GM19455 (cell line): Measurements from ENCODE around the gene RAB26.
"Not testable (repeated sequence)": the region's sequence is repeated elsewhere in the genome, so short reads cannot be mapped to it uniquely, and the experiment has no call there.

ENCODE experiments used
- ATAC-seq: cut with Tn5 transposase; IDR thresholded peaks from one replicate; pipeline ENCODE4 v1.9.1; 2021; ENCODE audit not compliant: unreplicated experiment

The RAB26 gene

DNA sequence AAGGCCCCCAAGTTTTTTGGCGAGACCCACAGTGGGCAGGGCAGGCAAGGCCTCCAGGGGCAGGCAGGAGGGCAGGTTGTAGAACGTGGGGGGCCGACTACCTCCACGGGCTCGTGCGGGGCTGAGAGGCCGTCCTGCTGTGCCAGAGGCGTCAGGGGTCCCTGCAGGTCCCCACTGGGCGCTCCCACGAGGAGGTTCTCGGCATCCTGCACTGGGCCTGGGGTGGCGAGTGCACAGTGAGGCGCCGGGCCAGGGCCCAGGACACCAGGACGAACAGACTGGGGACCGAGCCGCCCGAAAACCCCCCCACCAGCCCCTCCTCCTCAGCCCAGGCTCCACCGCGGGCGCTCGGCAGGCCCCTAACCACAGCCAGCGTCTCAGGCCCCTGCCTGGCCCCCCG, 32.0 kb upstream of the RAB26 start:
- ATAC-seq: not testable (repeated sequence)

DNA sequence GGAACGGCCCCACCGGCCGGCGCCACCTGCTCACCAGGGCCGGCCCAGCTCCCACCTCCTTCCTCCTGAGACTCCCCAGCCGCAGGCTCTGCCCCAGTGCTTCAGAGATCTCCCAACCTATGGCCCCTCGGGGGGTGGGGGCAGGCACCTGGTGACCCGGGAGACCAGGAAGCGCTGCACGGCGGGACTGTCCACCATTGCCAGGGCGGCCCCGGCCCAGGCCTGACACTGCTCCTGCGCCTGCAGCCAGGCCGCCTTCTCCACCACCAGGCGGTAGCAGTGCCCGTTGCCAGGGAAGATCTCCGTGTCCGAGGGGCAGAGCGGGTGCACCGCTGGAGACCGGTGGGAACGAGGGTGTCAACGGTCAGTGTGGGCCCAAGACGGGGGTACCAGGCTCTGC, 31.1 kb upstream of the RAB26 start:
- not testable (repeated sequence) for ATAC-seq

DNA sequence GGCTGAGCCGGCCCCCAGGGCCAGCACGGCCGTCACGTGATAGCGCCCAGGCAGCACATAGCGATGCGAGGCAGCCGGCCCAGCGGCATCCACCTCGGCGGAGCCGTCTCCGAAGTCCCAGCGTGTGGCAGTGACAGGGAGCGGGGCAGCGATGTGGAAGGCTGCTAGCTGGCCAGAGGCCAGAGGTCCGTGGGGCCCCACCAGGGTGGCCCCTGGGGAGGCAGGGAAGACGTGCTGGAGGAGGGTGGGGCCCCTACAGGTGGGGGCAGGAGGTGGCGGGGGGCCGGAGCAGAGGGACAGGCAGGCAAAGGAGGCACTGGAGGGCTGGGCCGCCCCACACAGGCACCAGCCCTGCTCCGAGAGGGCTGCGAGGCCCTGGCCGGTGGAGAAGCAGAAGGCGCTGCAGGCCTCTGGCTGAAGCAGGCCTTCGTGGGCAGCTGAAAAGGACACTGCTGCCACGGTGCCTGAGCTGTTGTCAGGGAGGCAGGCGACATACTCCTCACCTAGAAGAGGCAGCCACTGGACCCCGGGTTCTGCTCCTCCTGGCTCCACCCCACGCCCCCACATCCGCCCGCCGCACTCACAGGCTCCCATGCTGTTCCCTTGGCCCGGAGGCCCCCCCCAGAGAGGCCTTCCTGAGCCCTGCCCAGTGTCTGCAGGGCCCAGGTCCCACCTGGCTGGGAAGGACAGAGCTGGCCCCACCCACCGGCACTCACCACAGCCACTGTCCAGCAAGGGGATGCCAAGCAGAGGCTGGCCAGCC, 30.3 kb upstream of the RAB26 start:
- not testable (repeated sequence) for ATAC-seq

DNA sequence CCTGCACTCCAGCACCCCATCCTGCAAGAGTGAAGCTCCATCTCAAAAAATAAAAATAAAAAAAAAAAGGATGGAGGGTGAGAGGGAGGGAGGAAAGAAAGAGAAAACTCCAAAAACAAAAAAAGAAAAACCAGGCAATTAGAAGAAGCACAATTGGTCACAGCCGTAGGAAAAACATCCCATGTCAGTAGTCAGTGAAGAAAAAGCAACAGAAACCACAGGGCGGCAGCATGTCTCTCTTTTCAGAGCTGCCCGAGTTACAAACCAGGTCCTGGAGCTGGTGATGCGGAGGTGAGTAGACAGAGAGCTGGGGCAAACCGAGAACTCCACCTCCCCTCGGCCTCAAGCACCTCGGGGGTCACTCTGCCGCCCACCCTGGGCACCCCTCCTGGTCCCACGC, 27.1 kb upstream of the RAB26 start:
- not testable (repeated sequence) for ATAC-seq

DNA sequence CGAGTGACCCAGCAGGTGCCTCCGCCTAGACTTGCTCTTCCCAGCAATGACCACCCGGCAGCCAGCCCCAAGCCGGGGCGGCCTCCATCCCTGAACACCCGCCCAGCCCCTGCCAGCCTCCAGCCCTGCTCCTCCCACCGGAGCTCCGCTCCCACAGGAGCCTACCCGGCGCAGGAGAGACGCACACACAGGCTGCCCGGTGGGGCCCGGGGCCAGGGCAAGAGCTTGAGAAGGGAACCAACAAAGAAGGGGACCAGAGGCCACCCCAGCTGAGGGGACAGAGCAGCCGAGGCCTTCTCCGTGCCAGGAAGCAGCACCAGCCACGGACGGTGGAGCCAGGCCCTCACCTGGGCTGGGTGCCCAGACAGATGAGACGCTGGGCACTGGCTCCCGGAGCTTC, 26.6 kb upstream of the RAB26 start:
- no peak for ATAC-seq

DNA sequence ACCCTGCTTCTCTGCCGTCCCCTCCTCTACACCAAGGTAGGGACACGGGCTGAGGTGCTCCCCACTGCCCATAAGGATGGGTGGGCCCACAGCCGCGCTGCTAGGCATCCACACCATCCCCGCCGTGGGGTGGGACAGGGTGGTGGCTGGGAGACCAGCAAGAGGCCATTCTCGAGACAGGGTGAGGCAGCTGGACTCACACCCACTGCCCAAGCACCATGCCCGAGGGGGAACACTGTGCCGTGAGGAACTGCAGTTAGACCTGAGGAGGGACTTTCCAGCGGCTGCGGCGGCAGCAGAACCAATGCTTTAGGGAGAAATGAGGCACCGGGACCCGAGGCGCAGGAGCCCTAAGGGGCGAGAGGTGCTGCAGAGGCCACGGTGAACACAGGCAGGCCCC, 26.0 kb upstream of the RAB26 start:
- ATAC-seq: no peak

DNA sequence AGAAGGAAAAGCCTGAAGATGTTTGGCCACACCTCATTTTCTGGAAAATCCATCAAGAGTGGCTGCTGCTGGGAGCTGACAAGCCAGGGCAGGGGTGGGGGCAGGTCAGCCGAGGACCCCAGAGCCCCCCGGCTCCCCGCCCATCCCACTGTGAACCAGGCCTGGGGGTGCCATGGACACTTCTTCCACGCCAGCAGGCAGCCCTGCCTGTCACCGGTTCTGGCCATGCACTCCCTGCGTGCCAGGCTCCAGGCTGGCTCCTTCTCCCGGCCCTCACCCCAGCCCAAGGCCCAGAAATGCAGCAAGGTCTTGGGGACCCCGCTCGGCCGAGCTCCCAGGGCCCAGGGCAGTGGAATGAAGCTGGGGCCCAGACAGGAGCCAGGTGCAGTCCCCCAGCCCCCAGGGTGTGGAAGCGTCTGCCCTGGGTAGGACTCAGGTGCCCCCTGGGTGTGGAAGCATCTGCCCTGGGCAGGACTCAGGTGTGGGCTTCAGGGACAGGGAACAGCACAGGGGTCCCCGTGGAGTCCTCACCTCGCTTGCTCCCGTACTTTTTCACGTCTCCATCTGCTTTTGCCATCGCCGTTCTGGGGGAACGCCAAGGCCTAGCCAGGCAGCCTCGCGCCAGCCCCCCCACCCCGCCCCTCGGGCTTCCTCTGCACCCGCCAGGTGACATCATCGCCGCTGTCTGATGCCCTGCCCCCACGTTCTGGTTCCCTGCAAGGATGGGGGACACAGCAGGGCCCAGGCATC, 25.3 kb upstream of the RAB26 start:
- ATAC-seq: not testable (repeated sequence)

DNA sequence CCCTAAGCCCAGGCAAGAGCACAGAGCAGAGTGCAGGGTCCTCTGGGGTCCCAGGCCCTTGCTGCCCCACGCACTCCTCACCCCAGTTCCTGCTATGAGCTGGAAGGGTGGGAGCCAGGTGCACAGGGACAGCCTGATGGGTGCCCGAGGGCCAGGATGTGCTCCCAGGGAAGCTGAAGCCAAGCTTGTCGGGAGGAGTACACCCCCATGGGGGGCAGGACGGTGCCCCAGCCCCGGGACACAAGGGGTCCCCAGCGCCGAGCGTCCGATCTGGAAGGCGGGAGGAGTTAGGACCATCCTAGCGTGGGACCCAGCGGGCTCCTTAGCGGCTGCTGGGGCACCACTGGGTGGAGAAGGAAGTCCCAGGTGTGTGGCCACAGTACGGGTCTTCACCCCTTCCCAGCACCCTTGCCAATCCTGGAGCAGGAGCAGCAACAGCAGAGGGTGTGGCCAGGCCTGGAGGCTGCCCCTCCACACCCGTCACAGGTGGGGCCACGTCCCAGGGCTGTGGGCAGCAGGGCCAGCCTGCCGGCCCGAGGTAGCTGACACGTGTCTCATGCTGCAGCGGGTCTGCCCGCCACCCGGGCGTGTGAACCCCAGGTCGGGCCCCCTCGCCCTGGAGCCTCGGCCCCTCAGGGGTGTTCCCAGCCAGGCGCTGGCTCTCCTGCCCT, 24.6 kb upstream of the RAB26 start:
- ATAC-seq: not testable (repeated sequence)

DNA sequence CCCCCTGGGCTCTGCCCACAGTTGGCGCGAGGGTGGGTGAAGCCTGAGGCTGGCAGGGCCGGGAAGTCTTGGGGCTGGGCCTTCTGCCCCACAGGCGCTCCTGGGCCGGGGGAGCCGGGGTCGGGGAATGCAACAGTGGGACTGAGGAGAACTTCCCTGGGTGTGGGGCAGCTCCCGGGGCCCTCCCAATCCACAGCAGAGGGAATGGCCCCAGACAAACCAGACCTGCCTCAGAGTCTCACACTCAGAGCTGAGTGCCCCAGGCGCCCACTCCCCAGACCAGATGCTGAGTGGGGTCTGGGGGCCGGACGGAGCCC, 24.1 kb upstream of the RAB26 start:
- ATAC-seq: not testable (repeated sequence)

DNA sequence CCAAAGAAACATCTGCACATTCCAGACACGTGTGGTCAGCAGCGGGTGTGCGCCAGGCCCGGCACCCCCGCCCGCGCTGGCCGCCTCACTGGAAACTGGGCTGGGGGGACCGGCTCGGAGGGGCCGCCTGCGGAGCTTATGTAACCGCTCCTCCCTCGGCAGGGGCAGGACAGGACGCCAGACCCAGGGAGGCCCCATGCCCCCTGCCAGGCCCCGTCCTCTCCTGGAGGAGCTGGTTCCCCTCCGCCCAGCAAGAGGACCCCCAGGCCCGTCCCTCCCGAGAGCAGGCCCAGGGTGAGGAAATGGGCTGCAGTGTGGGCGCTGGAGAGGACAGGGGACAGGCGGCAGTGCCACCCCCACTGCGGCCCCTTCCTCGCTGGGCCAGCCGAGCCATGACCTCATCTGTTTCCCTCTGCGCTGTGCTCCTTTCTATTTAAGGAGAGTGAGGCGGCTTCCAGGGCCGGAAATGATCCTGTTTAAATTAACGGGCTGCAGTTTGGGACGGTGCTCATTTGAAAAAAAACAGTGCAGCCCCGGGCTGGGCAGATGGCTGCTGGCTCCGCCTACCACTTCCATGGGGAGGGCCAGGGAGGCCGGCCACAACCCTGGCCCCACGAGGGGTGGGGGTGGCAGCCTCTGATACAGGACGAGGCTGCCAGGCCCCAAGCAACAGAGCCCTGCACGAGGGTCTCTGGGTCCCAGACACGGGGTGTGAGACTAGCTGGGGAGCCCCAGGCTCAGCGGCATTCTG, 23.6 kb upstream of the RAB26 start:
- ATAC-seq: not testable (repeated sequence)

DNA sequence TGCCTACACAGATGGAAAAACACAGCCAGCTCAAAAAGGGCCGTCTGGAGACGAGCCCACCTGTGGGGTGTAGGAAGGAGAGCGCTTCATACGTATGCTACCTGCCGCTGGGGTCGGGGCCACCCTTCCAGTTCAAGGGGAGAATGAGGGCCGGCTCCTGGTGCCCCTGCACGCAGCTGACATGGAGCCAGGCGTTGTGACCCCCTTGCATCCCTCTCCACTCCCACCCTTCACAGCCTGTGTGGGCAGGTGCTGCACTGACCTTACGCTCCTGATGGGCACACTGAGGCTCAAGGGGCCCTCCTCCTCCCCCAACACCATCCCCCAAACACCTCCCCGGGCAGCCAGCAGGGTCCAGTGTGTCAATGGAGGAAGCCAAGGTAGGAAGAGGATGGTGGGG, 22.8 kb upstream of the RAB26 start:
- ATAC-seq: not testable (repeated sequence)

DNA sequence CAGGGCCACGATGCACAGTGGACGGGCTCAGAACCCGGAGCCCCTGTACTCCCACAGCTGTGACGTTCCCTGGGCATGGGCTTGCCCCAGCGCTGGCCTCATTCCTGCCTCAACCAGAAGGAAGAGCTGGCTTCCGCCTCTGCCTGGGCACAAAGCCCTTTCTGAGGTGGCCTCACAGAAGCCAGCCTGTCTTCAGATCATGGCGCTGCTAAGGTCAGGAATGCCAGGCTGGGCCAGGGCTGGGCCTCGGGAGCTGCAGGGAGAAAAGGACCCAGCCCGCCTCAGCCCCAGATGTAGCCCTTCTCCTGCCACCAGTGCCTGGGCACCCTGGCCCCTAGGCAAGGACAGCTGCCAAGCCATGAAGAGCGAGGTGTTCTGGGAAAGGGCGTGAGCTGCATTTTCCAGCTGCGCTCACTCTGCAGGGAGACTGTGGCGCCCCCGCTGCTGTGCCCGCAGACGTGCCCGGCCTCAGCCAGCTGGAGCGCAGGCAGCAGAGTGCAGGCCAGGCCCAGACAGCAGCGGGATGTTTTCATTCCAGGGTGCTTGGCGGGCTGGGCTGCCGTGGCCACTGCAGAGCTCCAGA, 22.2 kb upstream of the RAB26 start:
- ATAC-seq: not testable (repeated sequence)

DNA sequence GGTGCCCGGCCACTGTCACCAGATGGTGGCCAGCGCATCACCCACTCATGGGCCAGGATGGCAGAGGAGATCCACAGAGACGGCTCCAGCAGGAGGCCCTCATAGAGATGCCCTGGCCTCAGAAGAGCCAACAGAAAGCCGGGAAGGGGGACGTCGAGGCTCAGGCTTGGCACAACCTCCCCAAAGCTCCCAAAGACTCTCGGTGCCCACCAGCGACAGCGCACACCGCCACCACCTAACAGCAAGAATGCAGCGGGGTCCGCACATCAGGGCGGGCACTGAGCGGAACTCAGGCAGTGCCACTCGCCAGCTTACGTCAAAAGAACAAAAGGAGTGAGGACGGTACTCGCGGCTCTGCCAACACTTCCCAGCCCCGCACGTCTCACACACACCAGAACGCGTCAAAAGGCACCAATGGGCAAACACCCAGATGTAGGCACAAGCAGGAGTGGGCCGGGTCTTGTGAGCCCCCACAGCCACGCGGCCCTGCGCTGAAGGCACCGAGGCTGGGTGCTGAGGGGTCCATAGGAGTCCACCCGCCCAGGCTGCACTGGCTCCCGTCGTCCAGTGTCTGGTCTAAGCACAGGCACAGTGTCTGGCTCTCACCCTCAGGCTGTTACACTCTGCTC, 21.4 kb upstream of the RAB26 start:
- not testable (repeated sequence) for ATAC-seq

DNA sequence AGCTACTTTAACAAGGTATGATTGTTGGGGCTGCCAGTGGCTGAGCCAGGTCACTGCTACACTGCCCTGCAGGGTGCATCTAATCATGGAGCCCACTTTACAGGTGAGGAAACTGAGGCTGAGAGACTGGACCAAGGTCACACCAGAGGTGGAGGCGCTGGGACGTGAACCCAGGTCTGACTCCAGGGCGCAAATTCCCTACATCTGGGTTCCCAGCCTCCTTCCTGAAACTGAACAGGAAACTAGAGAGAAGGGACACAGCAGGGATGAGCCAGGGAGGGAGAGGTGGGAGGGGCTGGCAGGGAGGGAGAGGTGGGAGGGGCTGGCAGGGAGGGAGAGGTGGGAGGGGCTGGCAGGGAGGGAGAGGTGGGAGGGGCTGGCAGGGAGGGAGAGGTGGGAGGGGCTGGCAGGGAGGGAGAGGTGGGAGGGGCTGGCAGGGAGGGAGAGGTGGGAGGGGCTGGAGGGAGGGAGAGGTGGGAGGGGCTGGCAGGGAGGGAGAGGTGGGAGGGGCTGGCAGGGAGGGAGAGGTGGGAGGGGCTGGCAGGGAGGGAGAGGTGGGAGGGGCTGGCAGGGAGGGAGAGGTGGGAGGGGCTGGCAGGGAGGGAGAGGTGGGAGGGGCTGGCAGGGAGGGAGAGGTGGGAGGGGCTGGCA, 20.7 kb upstream of the RAB26 start:
- not testable (repeated sequence) for ATAC-seq

DNA sequence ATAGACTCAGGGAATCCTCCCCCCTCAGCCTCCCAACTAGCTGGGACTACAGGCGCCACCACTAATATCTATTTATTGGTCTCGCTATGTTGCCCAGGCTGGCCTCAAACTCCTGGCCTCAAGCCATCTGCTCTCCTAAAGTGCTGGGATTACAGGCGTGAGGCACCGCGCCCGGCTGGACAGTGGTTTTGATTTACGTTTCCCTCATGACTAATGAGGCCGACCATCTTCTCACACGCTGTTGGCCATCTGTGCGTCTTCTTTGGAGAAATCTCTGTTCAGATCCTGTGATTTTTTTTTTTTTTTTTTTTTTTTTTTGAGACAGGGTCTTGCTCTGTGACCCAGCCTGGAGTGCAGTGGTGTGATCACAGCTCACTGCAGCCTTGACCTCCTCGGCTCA, 19.2 kb upstream of the RAB26 start:
- not testable (repeated sequence) for ATAC-seq

DNA sequence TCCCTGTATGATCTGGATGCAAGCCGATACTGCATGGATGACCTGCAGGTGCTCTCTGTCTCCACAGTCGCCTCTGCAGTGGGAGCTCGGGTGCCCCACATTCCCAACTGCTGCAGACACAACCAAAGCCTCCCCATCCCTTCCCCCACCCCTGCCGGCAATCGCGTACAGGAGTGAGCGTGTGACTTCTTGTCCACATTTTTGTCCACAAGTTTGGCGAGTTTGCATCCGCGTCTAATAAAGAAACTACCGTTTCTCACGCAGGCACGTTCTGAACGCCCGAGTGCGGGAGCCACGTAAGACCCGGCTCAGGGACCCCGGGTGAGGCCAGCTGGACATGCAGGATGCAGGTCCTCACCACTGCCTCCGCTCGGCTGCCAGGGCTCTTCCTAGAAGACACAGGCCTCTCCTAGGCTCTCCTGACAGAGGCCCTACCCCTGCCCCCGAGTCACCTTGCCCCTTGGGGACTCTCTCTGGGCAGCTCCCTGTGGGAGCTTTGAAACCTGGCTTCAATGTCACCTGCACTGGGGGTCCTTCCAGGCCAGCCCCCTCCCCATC, 18.5 kb upstream of the RAB26 start:
- ATAC-seq: not testable (repeated sequence)

DNA sequence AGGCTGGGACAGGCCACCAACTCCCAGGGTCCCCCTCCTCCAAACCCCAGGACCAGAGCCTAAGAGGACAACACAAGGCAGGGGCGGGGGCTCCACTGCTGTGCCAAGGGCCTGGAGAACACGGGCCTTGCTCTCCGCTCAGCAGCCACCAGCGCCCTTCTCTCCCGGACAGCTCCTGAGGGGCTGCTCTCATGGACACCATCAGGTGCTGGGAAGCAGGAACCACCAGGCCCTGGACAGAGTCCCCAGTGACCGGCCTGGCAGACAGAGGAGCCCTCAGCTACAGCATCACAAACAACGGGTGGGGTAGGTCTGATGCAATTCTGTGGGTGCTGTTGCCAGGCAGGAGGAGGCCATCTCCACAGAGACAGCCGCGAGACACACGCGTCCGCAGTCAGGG, 14.6 kb upstream of the RAB26 start:
- not testable (repeated sequence) for ATAC-seq

DNA sequence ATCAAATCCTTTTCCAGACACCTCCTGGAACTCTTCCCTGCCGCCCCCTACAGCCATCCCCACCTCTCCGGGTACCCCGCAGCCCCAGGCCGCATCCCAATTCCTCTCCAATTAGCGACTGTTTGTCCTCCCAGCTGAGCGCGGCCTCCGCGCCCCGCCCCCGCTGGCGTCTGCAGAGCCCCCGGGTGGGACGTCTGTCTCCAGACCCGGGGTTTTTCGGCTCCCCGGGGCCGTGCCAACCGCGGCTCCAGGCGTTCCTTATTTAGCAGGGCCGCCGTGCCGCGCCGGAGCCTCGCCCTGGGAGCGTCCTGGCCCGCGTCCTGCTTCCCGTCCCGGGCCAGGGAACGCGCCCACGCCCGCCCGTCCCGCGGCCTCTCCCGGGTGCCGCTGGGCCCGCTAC, 13.4 kb upstream of the RAB26 start:
- not testable (repeated sequence) for ATAC-seq

DNA sequence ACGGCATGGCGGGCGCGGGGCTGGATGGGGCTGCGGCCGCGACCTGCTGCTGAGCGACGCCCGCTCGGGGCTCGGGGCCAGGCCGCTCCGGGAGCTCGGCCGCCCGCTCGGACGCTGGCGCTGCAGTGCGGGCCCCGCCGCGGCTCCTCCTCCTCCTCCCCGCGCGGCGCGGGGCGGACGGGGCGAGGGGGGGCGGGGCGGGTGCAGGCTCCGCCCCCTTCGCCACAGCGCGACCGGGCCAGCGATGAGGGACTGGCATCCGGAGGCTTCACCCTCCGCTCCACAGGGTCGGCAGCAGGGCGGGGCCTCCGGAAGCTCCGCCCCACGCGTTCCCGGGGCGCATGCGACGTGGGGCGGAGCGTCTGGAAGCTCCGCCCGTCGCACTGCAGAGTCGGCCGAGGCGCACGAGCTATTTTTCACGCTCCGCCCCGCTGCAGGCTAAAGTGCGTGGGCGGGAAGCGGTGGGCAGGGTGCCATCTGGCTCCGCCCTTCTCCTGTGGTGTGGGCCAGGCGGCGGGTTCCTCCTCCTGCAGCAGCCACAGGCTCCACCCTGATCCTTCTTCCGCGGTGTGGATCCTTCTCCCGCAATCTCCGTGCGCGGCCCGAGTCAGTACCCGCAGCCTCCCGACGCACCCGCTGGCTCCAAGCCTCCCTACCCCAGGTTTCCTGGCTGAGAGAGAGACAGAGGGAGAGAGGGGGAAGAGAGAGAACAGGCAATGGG, 12.5 kb upstream of the RAB26 start, which contains the start of gene PKD1:
PKD1 (minus strand) TSS at position 129 of the 721 bp plus-strand sequence. CDS start 209 bp downstream, outside the sequence.
- not testable (repeated sequence) for ATAC-seq
